Loucy (cell line): ENCODE measurements around the gene NAALADL2.

Experiments
- EZH2phosphoT487 ChIP-seq: fragments of 200-600 bp; IDR thresholded peaks from 2 replicates; pipeline ENCODE4 v1.6.1; 2018; ENCODE audit warnings: antibody characterized with exemption, mild to moderate bottlenecking, moderate library complexity, borderline replicate concordance
- TF ChIP-seq, protein P1 (sequence below): fragments of 200-600 bp; sonication (generic); conservative IDR thresholded peaks from 2 replicates; pipeline ENCODE4 v1.5.1; 2014; ENCODE audit warnings: mild to moderate bottlenecking, antibody characterized with exemption, low read length

DNA sequence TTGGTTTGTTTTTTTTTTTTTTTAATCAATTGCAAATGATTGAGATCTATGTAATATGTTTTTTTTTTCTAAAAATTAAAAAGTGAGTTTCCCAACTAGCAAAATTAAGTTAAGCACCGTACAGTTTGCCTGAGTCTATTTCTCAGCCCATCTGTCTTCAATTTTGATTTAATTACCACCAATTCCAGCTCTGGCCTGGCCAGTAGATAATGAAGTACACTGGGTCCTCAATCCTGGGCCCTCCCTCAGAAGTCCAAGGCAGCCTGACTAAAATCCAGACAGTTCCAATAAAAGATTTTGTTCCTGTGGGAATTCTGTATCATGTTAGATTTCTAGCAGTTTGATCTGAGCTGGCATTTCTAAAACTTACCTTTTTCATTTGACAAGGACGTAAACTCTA, 887.2 kb downstream of the NAALADL2 start:
- TF ChIP-seq EZH2phosphoT487 = no peak
- TF ChIP-seq, protein P1, sequence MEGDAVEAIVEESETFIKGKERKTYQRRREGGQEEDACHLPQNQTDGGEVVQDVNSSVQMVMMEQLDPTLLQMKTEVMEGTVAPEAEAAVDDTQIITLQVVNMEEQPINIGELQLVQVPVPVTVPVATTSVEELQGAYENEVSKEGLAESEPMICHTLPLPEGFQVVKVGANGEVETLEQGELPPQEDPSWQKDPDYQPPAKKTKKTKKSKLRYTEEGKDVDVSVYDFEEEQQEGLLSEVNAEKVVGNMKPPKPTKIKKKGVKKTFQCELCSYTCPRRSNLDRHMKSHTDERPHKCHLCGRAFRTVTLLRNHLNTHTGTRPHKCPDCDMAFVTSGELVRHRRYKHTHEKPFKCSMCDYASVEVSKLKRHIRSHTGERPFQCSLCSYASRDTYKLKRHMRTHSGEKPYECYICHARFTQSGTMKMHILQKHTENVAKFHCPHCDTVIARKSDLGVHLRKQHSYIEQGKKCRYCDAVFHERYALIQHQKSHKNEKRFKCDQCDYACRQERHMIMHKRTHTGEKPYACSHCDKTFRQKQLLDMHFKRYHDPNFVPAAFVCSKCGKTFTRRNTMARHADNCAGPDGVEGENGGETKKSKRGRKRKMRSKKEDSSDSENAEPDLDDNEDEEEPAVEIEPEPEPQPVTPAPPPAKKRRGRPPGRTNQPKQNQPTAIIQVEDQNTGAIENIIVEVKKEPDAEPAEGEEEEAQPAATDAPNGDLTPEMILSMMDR = no peak
